GM12891 (cell line): ENCODE results near the gene HSD17B13.

Experiments
- PAX5 ChIP-seq: IDR thresholded peaks from 2 replicates; pipeline ENCODE4 v1.6.1; 2011; ENCODE audit warnings: low read length, moderate library complexity, mild to moderate bottlenecking; ENCODE audit not compliant: insufficient read depth, severe bottlenecking
- POLR2A ChIP-seq: IDR thresholded peaks from 2 replicates; pipeline ENCODE4 v1.6.1; 2011; ENCODE audit warnings: low read depth, low read length, control low read depth
- POLR2AphosphoS5 ChIP-seq: IDR thresholded peaks from 2 replicates; pipeline ENCODE4 v1.6.1; 2011; ENCODE audit warnings: low read depth, low read length, control low read depth
- POU2F2 ChIP-seq: IDR thresholded peaks from 2 replicates; pipeline ENCODE4 v1.6.1; 2011; ENCODE audit warnings: low read depth, mild to moderate bottlenecking, control low read depth, low read length, moderate library complexity
- SPI1 ChIP-seq: IDR thresholded peaks from 2 replicates; pipeline ENCODE4 v1.6.1; 2011; ENCODE audit warnings: low read depth, low read length, control low read depth
- TAF1 ChIP-seq: IDR thresholded peaks from 2 replicates; pipeline ENCODE4 v1.6.1; 2011; ENCODE audit warnings: low read depth, low read length, control low read depth

GRCh38 chr4:87298362-87298761 lies 24.3 kb downstream of the HSD17B13 start:
- no peak for TF ChIP-seq POLR2A
- no peak for TF ChIP-seq TAF1
- TF ChIP-seq POLR2AphosphoS5: no peak
- TF ChIP-seq SPI1: no peak
- no peak for TF ChIP-seq POU2F2
- no peak for TF ChIP-seq PAX5
